Measurements from ENCODE around the gene MAB21L2.

MAB21L2 gene

DNA sequence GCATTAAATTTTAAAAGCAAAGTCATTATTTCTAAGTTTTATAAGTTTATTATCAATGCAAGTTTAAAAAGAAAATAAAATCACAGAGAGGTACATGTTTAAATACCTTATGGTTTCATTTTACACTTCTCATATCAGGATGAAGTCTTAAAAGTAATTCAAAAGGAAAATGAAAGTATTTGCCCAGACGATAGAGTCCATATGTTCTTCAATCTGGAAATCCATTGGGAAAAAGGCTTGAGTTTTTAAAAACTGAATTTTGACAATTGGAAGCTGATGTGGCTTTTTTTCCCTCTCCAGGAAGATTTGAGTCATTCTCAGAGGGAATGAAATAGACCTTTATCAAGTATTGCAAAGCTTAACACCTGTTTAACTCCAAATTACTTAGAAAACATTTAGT, 37.1 kb downstream of the MAB21L2 start:
- DNase-seq (ENCODE audit: low read depth) = no peak

DNA sequence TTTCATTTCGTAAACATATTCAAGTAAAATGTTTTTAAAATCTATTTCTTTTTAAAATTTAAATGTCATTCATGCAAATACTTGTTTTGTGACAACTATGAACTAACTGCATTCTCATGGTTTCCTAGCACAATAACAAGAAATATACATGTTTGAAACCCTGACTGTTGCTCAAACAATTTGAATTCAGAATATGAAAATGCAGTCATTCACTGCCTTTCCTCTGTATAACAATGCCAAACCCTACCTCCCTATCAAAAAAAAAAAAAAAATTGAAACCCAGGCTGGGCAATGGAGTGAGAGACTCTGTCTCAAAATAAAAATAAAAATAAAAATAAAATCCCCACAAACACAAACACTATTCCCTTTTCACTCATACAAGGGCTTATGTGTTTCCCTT, 42.1 kb downstream of the MAB21L2 start:
- DNase-seq (ENCODE audit: low read depth) = no peak

DNA sequence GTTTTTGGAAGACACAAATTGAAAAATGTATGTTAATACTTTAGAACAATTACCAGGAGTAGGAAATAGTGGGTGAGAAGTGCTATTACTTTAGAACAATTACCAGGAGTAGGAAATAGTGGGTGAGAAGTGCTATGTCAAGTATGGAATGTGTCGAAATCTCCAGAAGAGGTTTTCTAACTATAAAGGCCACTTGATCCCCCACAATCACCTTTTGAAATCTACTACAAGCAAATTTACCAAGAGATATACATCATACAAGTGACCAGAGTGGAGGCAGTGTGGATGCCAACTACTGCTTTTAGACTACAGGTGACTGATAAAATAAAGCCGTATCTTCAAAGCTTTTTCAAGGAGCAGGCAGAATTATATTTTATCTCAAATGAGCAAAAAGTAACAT, 43.1 kb downstream of the MAB21L2 start:
- DNase-seq (ENCODE audit: low read depth) = no peak

DNA sequence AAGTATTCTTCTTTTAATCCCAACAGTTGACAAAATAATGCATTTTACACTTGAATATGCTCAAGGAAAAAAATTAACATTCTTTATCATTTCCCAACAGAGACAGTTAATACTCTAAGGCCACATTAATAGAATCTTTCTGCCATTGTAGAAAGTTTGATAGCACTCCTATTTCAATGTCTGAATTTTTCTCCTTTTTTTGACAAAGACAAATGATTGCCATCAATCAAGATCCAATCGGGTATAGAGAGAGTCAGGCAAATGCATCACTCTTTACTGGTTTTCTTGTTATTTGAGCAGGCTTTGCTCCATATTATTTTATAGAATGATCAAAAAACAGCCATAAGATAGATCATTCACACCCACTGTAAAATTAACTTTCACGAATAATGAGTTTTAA, 46.1 kb downstream of the MAB21L2 start:
- DNase-seq (ENCODE audit: low read depth) = no peak

DNA sequence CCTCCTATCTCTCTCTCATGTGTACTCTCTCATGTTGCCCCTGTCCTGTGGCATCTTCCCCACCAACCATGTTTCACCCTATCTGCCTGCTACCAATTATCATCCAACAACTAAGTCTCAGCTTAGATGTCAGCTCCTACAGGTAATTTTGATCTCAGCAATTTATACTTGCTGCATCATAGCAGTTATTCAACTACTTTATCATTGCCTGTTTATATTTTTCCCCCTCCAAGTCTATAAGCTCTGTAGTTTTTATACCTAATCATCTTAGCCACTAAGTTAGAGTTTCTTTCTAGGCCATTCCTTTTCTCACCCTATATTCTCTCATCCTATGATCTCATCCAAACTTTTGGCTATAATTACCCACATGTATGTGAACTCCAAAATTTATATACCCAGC, 50.7 kb downstream of the MAB21L2 start:
- no peak for DNase-seq (ENCODE audit: low read depth)
